Activated CD4-positive, alpha-beta T cell treated with anti-CD3 and anti-CD28 coated beads, Interleukin-10, Interleukin-2, amounts not matched to agents 100 ng/mL and 50 ng/mL, durations not matched to agents 16 hours and 8 hours (primary cell): Measurements from ENCODE around the gene VMP1.

Experiments
- DNase-seq: peaks from one replicate; pipeline ENCODE4 v3.0.0-alpha.2; 2020

Gene VMP1

DNA sequence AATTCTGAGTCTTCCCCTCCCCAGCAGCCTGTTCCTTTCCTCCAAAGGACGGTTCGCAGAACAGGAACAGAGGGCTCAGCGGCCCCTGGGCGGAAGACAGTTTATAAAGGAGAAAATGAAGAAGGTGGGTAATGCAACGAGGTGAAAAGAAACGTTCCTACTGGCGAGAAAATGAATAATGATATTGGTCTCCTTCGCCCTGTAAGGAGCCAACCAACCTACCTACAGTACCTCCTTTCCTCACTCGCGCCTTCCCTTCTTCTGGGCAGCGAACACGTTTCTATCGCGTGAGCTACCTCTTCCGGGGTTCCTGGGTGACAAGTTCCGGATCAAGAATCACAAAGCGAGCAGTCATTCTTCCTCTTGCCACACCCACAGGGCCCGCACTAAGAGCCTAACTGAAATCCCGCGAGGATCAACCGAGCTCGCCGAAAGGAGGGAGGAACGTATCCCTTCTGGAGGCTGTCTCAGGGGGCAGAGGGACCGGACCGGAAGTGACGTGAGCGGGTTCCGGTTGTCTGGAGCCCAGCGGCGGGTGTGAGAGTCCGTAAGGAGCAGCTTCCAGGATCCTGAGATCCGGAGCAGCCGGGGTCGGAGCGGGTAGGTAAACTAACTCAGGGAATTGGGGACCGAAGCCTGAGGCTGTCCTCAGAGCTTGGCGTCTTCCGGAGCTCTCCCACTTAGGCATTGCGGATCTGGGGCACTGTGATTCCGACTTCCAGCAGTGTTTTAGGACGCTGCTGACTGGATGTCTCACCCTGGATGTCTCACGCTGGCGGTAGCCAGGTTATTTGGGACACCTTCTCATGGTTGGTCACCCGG is at the start of gene VMP1, which contains the start of gene PTRH2:
Gene VMP1, plus strand, starts transcription at position 506 of the 822 bp plus-strand sequence. CDS start 23,793 bp downstream, outside the sequence.
Gene PTRH2, minus strand, starts transcription at position 282 of the 822 bp plus-strand sequence. CDS start 9,452 bp downstream, outside the sequence.
- DNase-seq = peak; percentile 99

GRCh38 chr17:59666235-59666634 is 41.2 kb upstream of the VMP1 start:
- DNase-seq = no peak

DNA sequence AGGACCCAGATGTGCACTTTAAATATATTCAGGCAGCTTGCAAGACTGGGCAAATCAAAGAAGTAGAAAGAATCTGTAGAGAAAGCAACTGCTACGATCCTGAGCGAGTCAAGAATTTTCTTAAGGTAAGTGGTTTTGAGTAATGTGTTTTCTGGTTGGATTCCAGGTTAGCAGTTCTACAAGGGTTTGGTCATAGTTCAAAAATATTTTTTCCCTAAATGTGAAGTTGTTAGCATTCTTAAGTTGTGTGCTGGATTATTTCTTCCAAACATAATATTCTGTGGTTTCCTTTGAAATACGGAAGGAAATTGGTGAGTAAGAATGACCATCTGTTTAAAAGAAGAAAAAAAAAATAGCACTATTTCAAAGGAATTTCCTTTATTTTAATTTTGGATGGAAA is 38.6 kb upstream of the VMP1 start:
- no peak for DNase-seq

- no peak for DNase-seq
Observed at GRCh38 chr17:59669411-59669810, 38.0 kb upstream of the VMP1 start.

- no peak for DNase-seq
Observed at GRCh38 chr17:59669944-59670343, 37.5 kb upstream of the VMP1 start.

DNA sequence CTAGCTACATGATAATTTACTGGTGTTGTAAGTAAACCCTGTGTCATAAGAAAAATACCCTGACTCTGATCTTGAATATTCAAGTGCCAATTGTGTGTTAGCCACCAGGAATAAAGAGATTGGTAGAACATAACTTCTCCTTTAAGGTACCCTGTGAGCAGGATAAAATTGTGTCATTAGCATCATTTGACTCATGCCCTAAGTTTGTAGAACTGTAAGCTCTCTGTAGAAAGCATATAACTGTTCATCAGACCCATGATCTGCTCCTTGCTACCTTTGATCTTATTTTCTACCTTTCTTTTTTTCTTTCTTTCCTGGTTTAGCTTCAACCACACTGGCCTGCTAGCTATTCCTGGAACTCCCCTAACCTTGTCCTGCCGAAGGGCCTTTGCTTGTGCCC is 36.1 kb upstream of the VMP1 start:
- DNase-seq = no peak

DNA sequence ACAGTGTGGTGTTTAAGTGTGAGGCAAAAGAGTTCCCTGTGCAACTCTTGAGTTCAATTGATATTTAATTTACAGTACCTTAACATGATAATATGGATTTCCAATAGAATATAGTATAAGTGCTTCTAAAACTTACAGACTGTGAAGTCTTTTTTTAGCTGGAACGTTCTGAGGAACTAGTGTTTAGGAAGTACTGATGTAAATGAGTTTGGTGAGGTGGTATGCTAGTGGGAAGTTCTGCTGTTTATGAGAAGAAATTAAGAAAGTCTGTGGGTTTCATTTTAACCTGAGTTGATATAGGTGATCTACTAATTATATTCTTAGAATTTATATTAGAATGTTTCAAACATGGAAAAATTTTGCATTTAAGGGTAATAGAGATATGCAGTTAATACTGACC is 32.2 kb upstream of the VMP1 start:
- DNase-seq = no peak

DNA sequence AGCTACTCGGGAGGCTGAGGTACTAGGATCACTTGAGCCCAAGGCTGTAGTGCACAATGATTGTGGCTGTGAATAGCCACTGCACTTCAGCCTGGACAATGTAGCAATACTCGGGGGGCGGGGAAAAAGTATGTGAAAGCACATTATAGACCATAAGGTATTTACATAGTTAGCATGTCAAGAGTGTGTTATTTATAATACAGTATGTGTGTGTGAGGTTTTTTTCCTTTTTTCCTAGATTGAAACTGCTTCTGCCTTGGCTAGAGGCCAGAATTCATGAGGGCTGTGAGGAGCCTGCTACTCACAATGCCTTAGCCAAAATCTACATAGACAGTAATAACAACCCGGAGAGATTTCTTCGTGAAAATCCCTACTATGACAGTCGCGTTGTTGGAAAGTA is 30.7 kb upstream of the VMP1 start:
- no peak for DNase-seq

DNA sequence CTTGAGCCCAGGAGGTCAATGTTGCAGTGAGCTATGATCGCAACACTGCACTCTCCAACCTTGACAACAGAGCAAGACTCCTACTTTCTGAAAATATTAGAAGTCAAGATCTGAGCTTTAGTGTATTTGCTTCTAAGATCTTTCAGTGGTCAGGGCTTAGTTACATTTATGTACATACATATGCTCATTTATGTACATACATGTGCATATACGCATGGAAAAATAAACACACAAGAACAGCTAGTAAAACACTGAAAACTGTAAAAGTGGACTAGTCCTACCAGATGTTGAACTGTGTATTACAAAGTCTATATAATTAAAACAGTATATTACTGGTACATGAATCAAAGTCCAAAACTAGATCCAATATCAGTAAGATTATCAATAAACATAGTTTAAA is 28.5 kb upstream of the VMP1 start:
- no peak for DNase-seq

- no peak for DNase-seq
Observed at GRCh38 chr17:59680314-59680713, 27.1 kb upstream of the VMP1 start.

DNA sequence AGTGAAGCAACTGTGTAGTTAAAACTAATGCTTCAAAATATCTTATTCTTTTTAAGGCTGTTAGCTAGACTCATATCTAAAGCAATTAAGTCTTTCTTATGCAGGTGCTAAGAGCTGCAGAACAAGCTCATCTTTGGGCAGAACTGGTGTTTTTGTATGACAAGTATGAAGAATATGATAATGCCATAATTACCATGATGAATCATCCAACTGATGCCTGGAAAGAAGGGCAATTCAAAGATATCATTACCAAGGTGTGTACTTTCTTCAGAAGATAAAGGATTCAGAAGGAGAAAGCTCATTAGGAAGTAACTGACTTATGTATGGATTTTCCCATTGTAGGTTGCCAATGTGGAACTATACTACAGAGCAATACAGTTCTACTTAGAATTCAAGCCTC is 24.2 kb upstream of the VMP1 start:
- no peak for DNase-seq

GRCh38 chr17:59684967-59685366 is 22.5 kb upstream of the VMP1 start:
- DNase-seq = no peak

DNA sequence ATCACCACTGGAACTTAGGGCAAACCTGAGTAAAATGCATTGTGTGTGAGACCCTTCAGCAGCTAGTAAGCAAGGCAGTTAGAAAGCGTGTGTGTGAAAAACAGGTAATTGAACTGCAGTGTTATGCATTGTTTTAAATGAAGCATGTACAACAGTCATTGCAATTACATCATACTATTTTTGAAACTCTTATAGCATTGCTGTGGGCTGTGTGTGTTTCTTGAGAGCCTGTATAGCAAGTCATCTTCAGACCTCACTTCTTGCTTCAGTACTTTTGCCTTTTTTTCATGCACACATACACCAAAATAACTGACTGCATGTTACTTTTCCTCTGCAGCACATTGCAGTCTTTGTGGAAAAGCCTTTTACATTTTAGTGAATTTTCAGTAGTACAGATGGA is 19.4 kb upstream of the VMP1 start:
- DNase-seq = no peak

DNA sequence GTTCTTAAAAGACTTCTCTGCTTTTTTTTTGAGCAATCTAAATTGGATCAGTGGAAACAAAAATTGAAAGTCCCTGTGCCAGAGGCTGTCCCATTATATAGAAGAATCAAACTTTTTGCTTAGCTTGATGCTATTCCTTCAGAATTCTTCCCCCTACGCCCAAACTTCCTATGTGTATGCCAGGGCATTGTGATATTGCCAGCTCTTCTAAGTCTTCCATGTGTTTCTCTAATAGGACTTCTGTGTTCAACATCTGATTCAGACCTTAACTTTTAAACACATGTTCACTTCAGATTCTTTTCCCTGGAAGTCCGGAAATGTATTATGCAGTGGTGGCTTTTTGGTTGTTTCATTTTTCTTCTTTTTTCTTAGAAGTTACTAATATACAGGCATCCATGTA is 19.0 kb upstream of the VMP1 start:
- DNase-seq = no peak

GRCh38 chr17:59693582-59693981 is 13.9 kb upstream of the VMP1 start:
- DNase-seq = no peak

GRCh38 chr17:59694344-59694743 is 13.1 kb upstream of the VMP1 start:
- no peak for DNase-seq

DNA sequence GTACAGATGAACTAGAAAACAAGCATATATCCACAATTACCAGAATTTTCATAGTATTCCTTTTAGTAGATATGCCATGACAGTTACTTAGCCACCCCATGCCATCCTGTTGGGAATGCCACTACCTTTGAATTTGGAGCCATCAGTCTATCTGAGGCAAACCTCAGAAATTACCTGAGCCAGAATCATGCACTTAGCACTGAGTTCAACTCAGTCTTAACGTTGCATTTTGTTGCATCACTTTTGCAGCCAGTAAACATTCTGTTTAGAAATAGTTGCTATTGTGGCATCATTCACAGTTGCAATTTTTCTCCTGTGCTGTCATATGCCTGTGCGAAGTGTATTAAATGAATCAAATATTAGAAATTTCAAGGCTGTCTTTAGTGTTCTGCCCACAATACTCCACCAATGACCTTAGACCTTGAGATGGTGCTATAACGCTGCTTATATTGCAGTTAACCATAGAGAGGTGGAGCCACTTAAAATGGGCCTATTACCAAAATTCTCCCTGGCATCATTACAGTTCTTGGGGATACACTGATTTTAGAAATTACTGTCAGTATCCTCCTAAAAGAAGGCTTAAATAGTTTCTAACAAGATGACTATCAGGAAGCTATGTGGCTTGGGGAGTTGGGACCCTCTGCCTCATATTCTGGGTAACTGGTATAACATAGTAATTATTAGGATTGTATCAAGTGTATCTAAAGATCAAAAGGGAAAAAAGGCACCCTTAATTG is 11.3 kb upstream of the VMP1 start:
- no peak for DNase-seq

DNA sequence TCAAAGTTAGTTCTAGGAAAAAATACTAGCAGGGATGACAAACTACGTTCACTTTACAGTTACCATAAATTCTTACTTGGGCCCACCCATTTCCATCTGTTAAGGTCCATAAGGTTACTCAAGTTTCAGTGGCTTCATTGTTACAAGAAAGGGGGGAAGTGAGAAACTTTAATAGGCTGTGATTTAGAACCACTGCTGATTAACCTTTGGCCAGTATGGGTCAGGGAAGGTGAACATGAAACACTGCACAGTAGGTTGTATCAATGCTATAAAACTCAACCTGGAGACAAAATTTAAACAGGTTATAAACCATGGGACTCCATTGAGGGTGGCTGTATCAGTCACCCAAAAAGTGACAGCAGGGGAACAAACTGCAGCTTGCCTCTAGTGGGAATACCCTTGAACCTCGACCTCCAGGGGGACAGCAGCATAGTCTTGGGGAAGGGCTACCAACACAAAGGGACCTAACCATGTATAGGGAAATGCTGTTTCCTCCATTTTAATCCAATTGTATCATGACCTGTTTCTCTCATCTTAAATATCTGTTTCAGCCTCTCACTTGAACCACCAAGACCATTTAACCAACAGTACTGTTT is 10.7 kb upstream of the VMP1 start:
- DNase-seq = no peak

DNA sequence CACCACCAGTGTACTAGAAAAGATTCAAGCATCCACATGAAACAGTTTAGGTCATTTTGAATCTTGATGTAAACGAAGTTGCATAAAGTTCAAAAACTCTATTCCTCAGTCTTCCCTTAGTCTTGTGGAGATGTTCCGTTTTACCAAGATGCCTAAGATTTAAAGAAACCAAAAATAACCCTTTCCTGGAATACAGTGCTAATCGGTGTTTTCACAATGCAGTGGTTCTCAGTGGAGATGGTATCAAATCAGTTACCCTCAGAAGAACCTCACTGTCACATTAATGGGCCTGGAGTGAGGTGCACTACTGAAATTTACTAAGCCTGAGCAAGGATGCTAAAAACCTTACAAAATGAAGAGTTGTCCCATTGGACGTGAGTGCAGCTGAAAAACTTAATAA is 9.3 kb upstream of the VMP1 start:
- no peak for DNase-seq

DNA sequence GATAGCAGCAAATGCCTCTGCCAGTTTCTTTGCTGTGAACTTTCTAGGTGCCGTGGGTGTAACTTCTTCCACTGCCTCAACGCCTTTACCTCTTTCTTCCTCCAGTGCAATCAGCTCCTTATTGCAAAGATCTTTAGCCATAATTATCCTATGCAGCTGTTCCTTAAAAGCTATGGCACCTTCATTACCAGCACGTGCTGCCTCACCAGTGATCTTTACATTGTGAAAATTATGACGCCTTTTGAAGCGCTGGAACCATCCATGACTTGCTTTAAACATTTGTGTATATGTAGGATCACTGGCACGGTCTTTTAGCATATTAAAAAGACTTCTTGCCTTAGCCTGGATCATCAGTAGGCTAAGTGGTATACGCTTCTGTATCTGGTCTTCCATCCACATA is 8.2 kb upstream of the VMP1 start:
- no peak for DNase-seq

DNA sequence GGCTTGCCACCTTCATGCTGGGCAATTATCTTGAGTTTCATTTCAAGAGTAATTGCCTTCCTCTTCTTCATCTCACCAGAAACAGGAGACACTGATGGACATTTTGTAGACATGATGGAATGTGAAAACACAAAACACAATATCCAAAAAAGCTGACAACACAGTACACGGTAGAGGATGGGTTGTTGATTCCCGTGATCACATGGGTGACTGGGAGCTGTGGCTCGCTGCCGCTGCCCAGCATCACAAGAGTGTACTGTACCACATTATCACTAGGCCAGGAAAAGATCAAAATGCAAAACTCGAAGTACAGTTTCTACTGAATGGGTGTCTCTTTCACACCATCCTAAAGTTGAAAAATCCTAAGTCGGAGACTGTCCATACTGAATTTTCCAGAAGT is 7.7 kb upstream of the VMP1 start:
- no peak for DNase-seq

- DNase-seq = no peak
Observed at GRCh38 chr17:59702304-59702703, 5.2 kb upstream of the VMP1 start.

GRCh38 chr17:59707971-59708430 is 547 bp downstream of the VMP1 start:
- DNase-seq = no peak

DNA sequence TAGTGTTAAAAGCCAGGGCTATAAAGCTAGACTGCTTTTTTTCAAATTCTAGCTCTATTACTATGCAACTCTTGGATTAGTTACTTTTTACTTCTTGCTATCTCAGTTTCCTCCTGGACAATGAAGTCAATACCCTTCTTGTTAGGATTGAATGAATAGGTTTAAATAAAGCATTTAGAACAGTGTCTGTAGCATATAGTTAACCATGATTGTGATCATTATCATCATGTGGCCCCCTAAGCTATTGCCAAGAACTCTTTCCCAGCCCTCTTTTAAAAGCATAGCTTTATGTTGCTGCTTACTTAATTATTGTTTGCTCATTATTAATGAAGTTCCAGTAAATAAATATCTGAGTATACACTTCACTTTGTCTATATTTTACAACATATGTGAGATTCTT is 4.5 kb downstream of the VMP1 start:
- DNase-seq = no peak
